ENCODE measurements around the gene DLGAP5. TPM values are rescaled to one million over a fixed set of nuclear protein-coding genes. Genes with fewer than 3 reads are reported as not detected.

Gene DLGAP5
- total and polyA plus RNA-seq, 2 of the 4 experiments (the other 2 are of a cell fraction), result 14.9 to 19.0 TPM

GRCh38 chr14:55207832-55208231, 16.4 kb upstream of the DLGAP5 start:
- H2BK120ac ChIP-seq (ENCODE audit: low read depth, low read length), result no peak overlapping the region
- H3K4me1 ChIP-seq (ENCODE audit: control insufficient read depth, insufficient read depth, low read length), result no peaks in the 10 kb centered on the region
- no peak overlapping the region for H2AK9ac ChIP-seq (replicated peaks; ENCODE audit: low read depth, low read length, poor library complexity)
- ChIA-PET CTCF (no interaction called here), POLR2A (ENCODE audit: unreplicated experiment) (no interaction called here)
- no peaks in the 10 kb centered on the region for H3K36me3 ChIP-seq (ENCODE audit: control insufficient read depth, insufficient read depth, low read length)
- no peak overlapping the region for H3K56ac ChIP-seq (ENCODE audit: extremely low read depth, insufficient read depth, low read length)
- no peak overlapping the region for H3K23ac ChIP-seq (ENCODE audit: low read depth, low read length)
- no peak overlapping the region for H4K91ac ChIP-seq (ENCODE audit: insufficient read depth, low read depth, low read length)
- no peak for ATAC-seq (ENCODE audit: low read depth)
- H3K18ac ChIP-seq (ENCODE audit: low read depth, low read length), result no peak overlapping the region
- no peak overlapping the region for H2AFZ ChIP-seq (replicated peaks; ENCODE audit: low read length, poor library complexity)
- no peaks in the 10 kb centered on the region for H3K9me3 ChIP-seq (ENCODE audit: control insufficient read depth, insufficient read depth, low read length)
- no peak overlapping the region for H2BK20ac ChIP-seq (ENCODE audit: low read depth, low read length)
- in situ Hi-C loops (cut with MboI; ENCODE audit: low sequenced_read_pairs) (no loop called here), intact Hi-C loops (cut with micrococcal nuclease) (no loop called here), dilution Hi-C loops (cut with HindIII; ENCODE audit: low sequenced_read_pairs, unreplicated experiment) (no loop called here)
- BruUV-seq (replicated peaks), result no TSS peak
- H3K79me1 ChIP-seq (ENCODE audit: low read depth in 1 of 2, low read length in 2 of 2), result no peaks in the 10 kb centered on the region
- no peak for DNase-seq
- H3K9me1 ChIP-seq (ENCODE audit: insufficient read depth, low read length), result no peaks in the 10 kb centered on the region
- H4K5ac ChIP-seq (ENCODE audit: low read depth, low read length), result no peak overlapping the region
- 83% methylated on average over 1 of the region's 2 CpGs; no CpG with 5 or more reads in 1 of the 2 experiments for WGBS, 2 experiments (ENCODE audit: extremely low coverage in 2 of 2, insufficient read length in 1 of 2)
- H2BK5ac ChIP-seq (ENCODE audit: low read depth, low read length, poor library complexity, severe bottlenecking), result no peak overlapping the region
- H2AK5ac ChIP-seq (ENCODE audit: low read depth, low read length), result no peak overlapping the region
- H4K20me1 ChIP-seq (ENCODE audit: insufficient read depth, low read length), result no peaks in the 10 kb centered on the region
- no peak overlapping the region for H3K4me2 ChIP-seq (ENCODE audit: low read depth, low read length)
- TF ChIP-seq POLR2A (IDR thresholded peaks at IDR 0.05; ENCODE audit: low read depth, low read length) (no peak), MXI1 (IDR thresholded peaks at IDR 0.05; ENCODE audit: borderline replicate concordance, low read depth, low read length) (no peak), ELK1 (IDR thresholded peaks at IDR 0.05; ENCODE audit: borderline replicate concordance, low read depth, low read length) (no peak), RAD21 (IDR thresholded peaks at IDR 0.05; ENCODE audit: low read length) (no peak), MAZ (IDR thresholded peaks at IDR 0.05; ENCODE audit: borderline replicate concordance, low read depth, low read length) (no peak), USF2 (IDR thresholded peaks at IDR 0.05; ENCODE audit: low read depth, low read length) (no peak), RCOR1 (IDR thresholded peaks at IDR 0.05; ENCODE audit: insufficient replicate concordance, low read length) (no peak), CHD1 (IDR thresholded peaks at IDR 0.05; ENCODE audit: low read depth, low read length) (no peak), CTCF (conservative IDR thresholded peaks at IDR 0.05; ENCODE audit: low read depth, low read length) (no peak), MAFK (IDR thresholded peaks at IDR 0.05; ENCODE audit: low read depth, low read length) (no peak), RFX5 (IDR thresholded peaks at IDR 0.05; ENCODE audit: low read depth, low read length) (no peak), CEBPB (IDR thresholded peaks at IDR 0.05; ENCODE audit: low read depth, low read length) (no peak), NFE2L2 (IDR thresholded peaks at IDR 0.05; ENCODE audit: low read depth, low read length) (no peak)
- no peak overlapping the region for H4K8ac ChIP-seq (ENCODE audit: low read depth in 2 of 2, low read length in 2 of 2)
- no peak overlapping the region for H3K9ac ChIP-seq (ENCODE audit: low read depth, low read length)
- H3K4ac ChIP-seq (ENCODE audit: low read depth, low read length), result no peak overlapping the region
- no peak overlapping the region for H3K4me3 ChIP-seq (ENCODE audit: insufficient read depth, low read depth, low read length)
- H3K27me3 ChIP-seq (ENCODE audit: control insufficient read depth, insufficient read depth, low read length), result no peaks in the 10 kb centered on the region
- no peak overlapping the region for H3K14ac ChIP-seq (replicated peaks; ENCODE audit: low read depth, low read length)
- no peak overlapping the region for H3K27ac ChIP-seq (ENCODE audit: insufficient read depth, low read length)
- no peak overlapping the region for H2BK15ac ChIP-seq (ENCODE audit: low read depth, low read length)
